Gastrocnemius medialis (tissue), 4 donors: ENCODE results near the gene ATXN7L1. TPM values are rescaled to one million over a fixed set of nuclear protein-coding genes. Genes with fewer than 3 reads are reported as not detected.

Experiments used
- ATAC-seq, 2 donors: fragments of 150-250 bp; one replicate each; pipeline ENCODE4 v1.9.1; 2016
- DNase-seq, 2 donors: peaks; one replicate each; pipeline ENCODE4 v3.0.0-alpha.2; 2019
- H3K27ac ChIP-seq, 4 donors: fragments of 200-600 bp; sonication (generic); 1 replicate in 1 of 4; 2 replicates in 3 of 4; pipeline ENCODE4 v1.5.1; 2016 to 2018; ENCODE audit warnings: mild to moderate bottlenecking in 2 of 4, moderate library complexity in 1 of 4
- H3K27me3 ChIP-seq, 3 donors: fragments of 200-600 bp; sonication (generic) in 2 of 3; 1 replicate in 1 of 3; 2 replicates in 2 of 3; pipeline versions ENCODE4 v1.5.1 to v1.6.0; 2016 to 2019; ENCODE audit warnings: mild to moderate bottlenecking in 1 of 3, moderate library complexity in 1 of 3
- H3K36me3 ChIP-seq, 2 donors: fragments of 200-600 bp; sonication (generic) in 1 of 2; one replicate each; pipeline ENCODE4 v1.5.1; 2017 to 2018
- H3K4me1 ChIP-seq, 2 donors: fragments of 200-600 bp; sonication (generic) in 1 of 2; one replicate each; pipeline ENCODE4 v1.5.1; 2016 to 2017; ENCODE audit warnings: mild to moderate bottlenecking in 2 of 2
- H3K4me3 ChIP-seq, 4 donors: fragments of 200-600 bp; sonication (generic) in 3 of 4; 1 replicate in 1 of 4; 2 replicates in 3 of 4; pipeline ENCODE4 v1.5.1; 2016 to 2019; ENCODE audit warnings: mild to moderate bottlenecking in 2 of 4
- H3K9me3 ChIP-seq, 3 donors: fragments of 200-600 bp; sonication (generic) in 2 of 3; 1 replicate in 1 of 3; 2 replicates in 2 of 3; pipeline ENCODE4 v1.5.1; 2016 to 2019
- POLR2A ChIP-seq, 2 donors: fragments of 450-650 bp; IDR thresholded peaks; one replicate each; pipeline ENCODE4 v1.6.1; 2017; ENCODE audit warnings: antibody characterized with exemption in 2 of 2, mild to moderate bottlenecking in 2 of 2, moderate library complexity in 2 of 2
- in situ Hi-C, 4 donors: fragments of 200-750 bp; cut with MboI; loops; one replicate each; pipeline versions ENCODE4 v1.15.0 to v1.8.0; 2017; ENCODE audit warnings: low sequenced_read_pairs in 4 of 4
- intact Hi-C: fragments of 100-400 bp; cut with DNase I; formaldehyde crosslinking; loops from one replicate; pipeline ENCODE4 v1.15.1; 2023; ENCODE audit warnings: low total_unique reads
- total RNA-seq, 4 donors: library from RNA; depleted of rRNA; stranded (reverse); fragments of >200 nt; gene quantifications; one replicate each; pipeline versions ENCODE4 v1.1.0 to v1.2.3, GENCODE V29; 2016
- TF ChIP-seq, protein P1 (sequence below), 5 experiments: fragments of 450-650 bp in 3 of 5; fragments of 200-600 bp in 2 of 5; sonication (generic) in 2 of 5; IDR thresholded peaks in 4 of 5; conservative IDR thresholded peaks in 1 of 5; 1 replicate in 4 of 5; 2 replicates in 1 of 5; pipeline ENCODE4 v1.5.1; 2016 to 2019; ENCODE audit warnings: antibody characterized with exemption in 5 of 5, mild to moderate bottlenecking in 3 of 5, moderate library complexity in 3 of 5

Gene ATXN7L1
- total RNA-seq, 4 donors from 2014 or later = 1.6 to 6.6 (median 4.8) TPM

DNA sequence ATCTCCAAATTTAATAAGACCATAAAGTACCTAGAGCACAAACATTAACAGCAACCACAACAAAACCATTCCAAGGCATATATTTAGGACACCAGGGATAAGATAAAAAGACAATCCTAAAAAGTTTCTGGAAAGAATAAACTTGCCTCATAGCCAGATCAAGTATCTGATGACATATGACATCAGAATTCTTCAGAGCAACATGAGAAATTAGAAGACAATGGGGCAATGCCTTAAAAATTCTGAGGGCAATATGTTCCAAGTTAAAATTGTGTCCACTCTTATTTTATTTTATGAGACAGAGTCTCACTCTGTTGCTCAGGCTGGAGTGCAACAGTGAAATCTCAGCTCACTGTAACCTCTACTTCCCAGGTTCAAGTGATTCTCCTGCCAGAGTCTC lies 297.9 kb downstream of the ATXN7L1 start:
- in situ Hi-C loops = no loop called here
- H3K27me3 ChIP-seq = peaks cover 0 to 5% (median 0%) of the 10 kb centered on the region in 3 donors
- peaks cover 6 to 7% of the 10 kb centered on the region in 2 donors for H3K4me1 ChIP-seq
- TF ChIP-seq POLR2A (IDR thresholded peaks at IDR 0.05) = no peak
- TF ChIP-seq, protein P1, sequence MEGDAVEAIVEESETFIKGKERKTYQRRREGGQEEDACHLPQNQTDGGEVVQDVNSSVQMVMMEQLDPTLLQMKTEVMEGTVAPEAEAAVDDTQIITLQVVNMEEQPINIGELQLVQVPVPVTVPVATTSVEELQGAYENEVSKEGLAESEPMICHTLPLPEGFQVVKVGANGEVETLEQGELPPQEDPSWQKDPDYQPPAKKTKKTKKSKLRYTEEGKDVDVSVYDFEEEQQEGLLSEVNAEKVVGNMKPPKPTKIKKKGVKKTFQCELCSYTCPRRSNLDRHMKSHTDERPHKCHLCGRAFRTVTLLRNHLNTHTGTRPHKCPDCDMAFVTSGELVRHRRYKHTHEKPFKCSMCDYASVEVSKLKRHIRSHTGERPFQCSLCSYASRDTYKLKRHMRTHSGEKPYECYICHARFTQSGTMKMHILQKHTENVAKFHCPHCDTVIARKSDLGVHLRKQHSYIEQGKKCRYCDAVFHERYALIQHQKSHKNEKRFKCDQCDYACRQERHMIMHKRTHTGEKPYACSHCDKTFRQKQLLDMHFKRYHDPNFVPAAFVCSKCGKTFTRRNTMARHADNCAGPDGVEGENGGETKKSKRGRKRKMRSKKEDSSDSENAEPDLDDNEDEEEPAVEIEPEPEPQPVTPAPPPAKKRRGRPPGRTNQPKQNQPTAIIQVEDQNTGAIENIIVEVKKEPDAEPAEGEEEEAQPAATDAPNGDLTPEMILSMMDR (IDR thresholded peaks at IDR 0.05 in 4 of 5, conservative IDR thresholded peaks at IDR 0.05 in 1 of 5) = no peak
- H3K36me3 ChIP-seq = no peaks in the 10 kb centered on the region
- H3K9me3 ChIP-seq = no peaks in the 10 kb centered on the region
- no peak for DNase-seq
- no peak for ATAC-seq
- H3K27ac ChIP-seq = no peak overlapping the region
- H3K4me3 ChIP-seq = no peak overlapping the region
- intact Hi-C loops = no loop called here

DNA sequence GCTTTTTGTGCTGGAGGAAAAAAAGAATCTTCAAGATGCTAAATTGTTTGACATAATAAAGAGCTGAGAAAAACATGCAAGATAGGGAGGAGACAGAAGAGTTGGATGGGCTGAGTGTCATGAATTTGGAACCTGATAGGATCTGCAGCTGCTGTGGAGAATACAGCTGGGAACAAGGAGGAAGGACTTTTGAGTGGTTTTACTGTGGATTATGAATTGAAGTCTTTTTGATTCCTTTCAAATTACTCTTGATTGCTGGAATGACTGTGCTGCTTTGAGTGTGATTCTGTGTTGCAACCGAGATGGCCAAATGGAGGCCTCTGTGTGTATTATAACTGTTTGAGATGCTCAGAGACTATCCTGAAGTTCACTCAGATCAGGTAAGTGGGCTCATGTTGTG lies 299.1 kb downstream of the ATXN7L1 start:
- H3K4me3 ChIP-seq = no peak overlapping the region
- no peaks in the 10 kb centered on the region for H3K9me3 ChIP-seq
- ATAC-seq = no peak
- no peak for DNase-seq
- peaks cover 6 to 7% of the 10 kb centered on the region in 2 donors for H3K4me1 ChIP-seq
- TF ChIP-seq POLR2A (IDR thresholded peaks at IDR 0.05) = no peak
- TF ChIP-seq, protein P1 (IDR thresholded peaks at IDR 0.05 in 4 of 5, conservative IDR thresholded peaks at IDR 0.05 in 1 of 5) = no peak
- no peak overlapping the region for H3K27ac ChIP-seq
- H3K36me3 ChIP-seq = no peaks in the 10 kb centered on the region
- in situ Hi-C loops (no loop called here), intact Hi-C loops (no loop called here)
- H3K27me3 ChIP-seq = peaks cover 0 to 5% (median 0%) of the 10 kb centered on the region in 3 donors

DNA sequence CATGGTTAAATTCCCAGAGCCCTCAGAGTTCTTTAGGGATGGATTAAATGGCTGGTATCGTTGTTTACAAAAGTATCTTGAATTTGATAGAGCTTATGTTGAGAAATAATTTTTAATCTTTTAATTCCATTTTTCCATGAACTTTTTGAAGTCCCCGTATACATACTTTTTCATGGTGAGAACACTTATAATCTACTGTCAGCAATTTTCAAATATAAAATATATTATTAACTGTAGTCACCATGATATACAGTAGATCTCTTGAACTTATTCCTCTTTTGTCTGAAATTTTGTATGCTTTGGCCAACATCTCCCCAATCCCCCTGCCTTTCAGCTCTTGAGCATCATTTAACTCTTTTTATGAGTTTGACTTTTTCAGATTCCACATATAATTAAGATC lies 304.5 kb downstream of the ATXN7L1 start:
- H3K27me3 ChIP-seq = no peaks in the 10 kb centered on the region
- H3K4me1 ChIP-seq = no peaks in the 10 kb centered on the region
- peak overlapping the region in 1 of 4 donors; percentile 37 for H3K27ac ChIP-seq
- no peak overlapping the region for H3K4me3 ChIP-seq
- in situ Hi-C loops = no loop called here
- intact Hi-C loops = no loop called here
- ATAC-seq (no peak), DNase-seq (no peak)
- H3K36me3 ChIP-seq = peaks cover 0 to 16% of the 10 kb centered on the region in 2 donors
- no peak for TF ChIP-seq POLR2A (IDR thresholded peaks at IDR 0.05)
- TF ChIP-seq, protein P1 (IDR thresholded peaks at IDR 0.05 in 4 of 5, conservative IDR thresholded peaks at IDR 0.05 in 1 of 5) = no peak
- H3K9me3 ChIP-seq = no peaks in the 10 kb centered on the region

DNA sequence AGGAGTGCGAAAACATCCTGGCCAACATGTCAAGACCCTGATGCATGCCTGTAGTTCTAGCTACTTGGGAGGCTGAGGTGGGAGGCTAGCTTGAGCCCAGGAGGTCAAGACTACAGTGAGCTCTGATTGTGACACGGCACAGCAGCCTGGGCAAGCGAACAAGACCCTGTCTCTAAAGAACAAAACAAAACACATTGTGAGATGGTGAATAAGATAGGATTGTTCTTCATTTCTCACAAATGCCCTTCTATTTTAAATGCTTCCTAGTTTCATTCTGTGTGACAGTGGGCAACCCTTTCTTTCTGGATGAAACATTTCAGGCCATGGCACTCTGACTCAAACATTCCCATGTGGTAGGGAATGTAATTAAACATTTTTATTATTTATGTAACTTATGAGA lies 308.6 kb downstream of the ATXN7L1 start:
- Histone ChIP-seq H3K4me3 (no peak overlapping the region), H3K36me3 (peaks cover 3 to 51% of the 10 kb centered on the region in 2 donors), H3K4me1 (no peaks in the 10 kb centered on the region), H3K27ac (no peak overlapping the region), H3K27me3 (no peaks in the 10 kb centered on the region), H3K9me3 (no peaks in the 10 kb centered on the region)
- DNase-seq (no peak), ATAC-seq (no peak)
- intact Hi-C loops = no loop called here
- in situ Hi-C loops = no loop called here
- TF ChIP-seq POLR2A (IDR thresholded peaks at IDR 0.05) = no peak
- TF ChIP-seq, protein P1 (IDR thresholded peaks at IDR 0.05 in 4 of 5, conservative IDR thresholded peaks at IDR 0.05 in 1 of 5) = no peak

DNA sequence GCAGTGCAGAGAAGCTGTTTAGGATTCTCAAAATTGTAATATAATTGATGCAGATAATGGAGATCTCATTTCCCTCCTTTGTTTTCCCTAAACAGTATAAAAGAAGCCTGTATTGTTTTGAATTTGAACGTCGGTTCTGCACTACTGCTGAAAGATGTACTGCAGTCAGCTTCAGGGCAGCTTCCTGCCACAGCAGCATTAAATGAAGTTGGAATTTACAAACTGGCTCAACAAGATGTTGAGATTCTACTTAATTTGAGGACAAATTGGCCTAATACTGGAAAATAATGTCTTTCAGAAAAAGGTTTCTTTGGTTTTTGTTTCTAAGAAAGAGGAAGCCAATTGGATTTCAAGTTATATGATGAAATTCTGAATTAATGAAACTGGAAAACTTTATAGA lies 309.4 kb downstream of the ATXN7L1 start:
- no peak for ATAC-seq
- Histone ChIP-seq H3K9me3 (no peaks in the 10 kb centered on the region), H3K4me3 (no peak overlapping the region), H3K27me3 (no peaks in the 10 kb centered on the region), H3K36me3 (peaks cover 3 to 51% of the 10 kb centered on the region in 2 donors), H3K4me1 (no peaks in the 10 kb centered on the region), H3K27ac (no peak overlapping the region)
- DNase-seq = no peak
- TF ChIP-seq, protein P1 (IDR thresholded peaks at IDR 0.05 in 4 of 5, conservative IDR thresholded peaks at IDR 0.05 in 1 of 5) = no peak
- no peak for TF ChIP-seq POLR2A (IDR thresholded peaks at IDR 0.05)
- intact Hi-C loops (no loop called here), in situ Hi-C loops (no loop called here)
